NCI-H748 (cell line): ENCODE measurements around the gene DAG1.

Source experiments
- DNase-seq: peaks from one replicate; lab custom pipeline; 2025; ENCODE audit not compliant: unreplicated experiment; lab: John Stamatoyannopoulos, UW

DAG1 gene

DNA sequence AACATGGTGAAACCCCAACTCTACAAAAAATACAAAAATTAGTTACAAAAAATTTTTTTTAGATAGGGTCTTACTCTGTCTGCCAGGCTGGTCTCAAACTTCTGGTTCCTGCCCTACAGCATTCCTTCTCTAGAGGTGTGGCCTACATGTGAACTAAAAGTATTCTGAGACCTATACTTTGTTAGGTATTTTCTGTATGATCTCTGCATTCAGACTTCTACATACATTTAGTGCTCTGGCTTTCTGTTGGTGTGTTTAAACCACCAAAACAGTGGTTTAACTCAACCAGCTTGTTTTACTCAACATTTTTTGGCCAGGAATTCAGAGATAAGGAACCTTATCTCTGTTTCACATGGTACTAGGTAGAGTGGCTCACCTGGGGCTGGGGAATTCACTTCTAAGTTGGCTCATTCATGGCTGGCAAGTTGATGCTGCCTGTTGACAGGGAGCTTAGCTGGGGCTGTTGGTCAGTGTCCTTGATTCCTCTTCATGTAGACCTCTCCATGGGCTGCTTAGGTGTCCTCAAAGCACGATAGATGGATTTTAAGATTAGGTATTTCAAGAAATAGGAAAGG lies 42.8 kb downstream of the DAG1 start:
- DNase-seq, result no peak

DNA sequence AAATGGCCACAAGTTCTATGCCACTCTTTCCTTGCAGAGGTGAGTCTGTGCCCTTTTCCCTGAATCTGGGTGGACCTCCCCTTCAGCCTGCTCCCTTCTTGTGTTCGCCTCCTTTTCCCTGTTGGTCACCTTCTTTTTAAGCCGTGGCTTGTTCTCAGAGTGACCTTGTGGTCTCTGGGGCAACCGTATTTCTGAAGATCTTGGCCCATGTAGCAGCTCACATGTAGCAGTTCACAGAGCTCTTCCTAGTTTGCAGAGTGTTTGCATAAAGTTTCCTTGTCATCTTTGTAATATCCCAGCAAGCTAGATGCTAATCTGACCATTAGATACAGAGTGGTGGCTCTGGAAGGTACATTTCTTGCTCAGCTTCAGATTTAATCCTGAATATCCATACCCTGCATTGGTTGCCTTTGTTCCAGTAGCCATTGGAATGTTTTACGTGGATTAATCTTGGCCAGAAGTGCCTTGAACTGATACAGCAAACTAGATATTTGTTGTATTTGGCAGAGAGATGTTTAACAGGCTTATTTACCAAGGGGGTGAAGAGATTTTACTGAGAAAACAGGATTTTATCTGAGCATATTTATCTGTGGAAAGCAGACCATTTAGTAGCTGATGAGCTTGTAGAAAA lies 43.5 kb downstream of the DAG1 start:
- DNase-seq, result no peak

DNA sequence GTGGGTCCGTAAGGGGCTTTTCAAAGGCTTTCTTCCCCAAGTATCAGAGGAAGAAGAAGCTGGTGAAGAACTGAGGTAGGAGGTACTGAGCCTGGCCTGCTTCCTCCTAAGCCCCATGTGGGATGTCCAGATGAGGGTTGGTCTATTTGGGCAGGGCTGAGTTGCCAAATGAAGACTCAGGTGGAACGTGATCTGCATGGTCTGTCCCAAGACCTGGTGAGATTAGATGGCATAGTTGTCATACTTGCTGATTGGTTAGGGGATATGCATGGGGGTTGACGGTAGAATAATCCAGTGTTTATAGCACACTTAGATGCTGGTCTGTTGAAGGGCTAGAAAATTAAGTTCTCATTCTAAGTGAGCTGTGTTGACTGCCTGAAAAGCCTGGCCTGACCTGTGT lies 47.9 kb downstream of the DAG1 start:
- no peak for DNase-seq

DNA sequence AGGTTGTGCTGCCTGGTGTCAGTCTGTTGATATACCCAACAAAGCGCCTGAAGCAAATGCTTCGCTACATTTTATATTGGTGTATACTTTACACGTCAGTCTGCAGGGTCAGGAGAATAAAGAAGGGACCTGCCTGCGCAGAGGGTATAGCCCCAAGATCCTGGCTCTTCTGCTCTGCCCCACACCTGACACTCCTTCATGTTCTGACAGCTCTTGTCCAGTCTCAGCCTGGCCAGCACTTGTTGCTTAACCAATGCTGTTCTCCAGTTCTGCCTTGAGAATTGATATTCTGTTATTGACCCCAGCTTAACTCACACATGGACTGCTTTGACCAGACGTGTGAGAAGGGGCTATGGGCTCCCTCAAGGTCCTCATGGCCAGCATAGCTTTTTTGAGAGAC lies 48.4 kb downstream of the DAG1 start:
- DNase-seq, result no peak

DNA sequence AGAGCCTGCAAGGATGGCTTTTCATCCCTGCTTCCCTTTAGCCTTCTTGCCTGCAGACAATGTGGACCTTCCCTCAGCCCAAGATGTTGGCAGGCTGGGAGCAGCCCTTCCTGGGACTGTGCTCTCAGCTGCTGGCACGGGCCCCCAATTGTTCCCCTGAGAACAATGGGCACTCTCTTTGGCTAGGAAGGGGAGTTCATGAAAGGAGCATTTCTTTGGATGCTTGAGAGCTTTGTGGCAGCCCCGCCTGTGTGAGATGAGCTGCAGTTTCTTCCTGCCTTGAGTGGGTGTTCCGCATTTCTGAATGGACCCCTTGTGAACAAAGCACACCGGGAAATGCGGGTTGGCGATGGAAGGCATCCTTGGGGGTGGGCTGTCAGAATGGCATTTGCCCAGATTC lies 49.2 kb downstream of the DAG1 start:
- DNase-seq, result no peak

DNA sequence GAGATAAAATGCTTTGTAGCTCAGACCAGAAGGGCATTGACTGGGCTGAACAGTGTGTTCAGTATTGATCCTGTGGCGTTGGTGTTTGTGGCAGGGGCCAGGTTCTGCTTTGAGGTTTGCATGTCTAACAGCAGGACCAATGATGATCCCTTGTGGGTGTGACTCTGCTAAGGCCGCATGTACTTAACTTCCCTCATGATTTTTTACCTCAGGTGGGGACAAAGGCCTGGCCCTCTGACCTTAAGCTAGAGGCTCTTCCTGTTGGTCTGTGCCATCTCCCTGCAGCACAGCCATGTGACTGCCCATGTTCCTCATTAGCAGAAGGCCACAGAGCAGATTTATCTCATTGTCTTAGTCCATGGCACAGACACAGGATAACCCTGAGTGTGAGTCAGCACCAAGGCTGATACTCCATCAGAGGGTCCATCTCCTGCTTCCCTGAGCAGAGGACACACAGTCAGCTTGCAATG lies 49.9 kb downstream of the DAG1 start:
- DNase-seq, result no peak

DNA sequence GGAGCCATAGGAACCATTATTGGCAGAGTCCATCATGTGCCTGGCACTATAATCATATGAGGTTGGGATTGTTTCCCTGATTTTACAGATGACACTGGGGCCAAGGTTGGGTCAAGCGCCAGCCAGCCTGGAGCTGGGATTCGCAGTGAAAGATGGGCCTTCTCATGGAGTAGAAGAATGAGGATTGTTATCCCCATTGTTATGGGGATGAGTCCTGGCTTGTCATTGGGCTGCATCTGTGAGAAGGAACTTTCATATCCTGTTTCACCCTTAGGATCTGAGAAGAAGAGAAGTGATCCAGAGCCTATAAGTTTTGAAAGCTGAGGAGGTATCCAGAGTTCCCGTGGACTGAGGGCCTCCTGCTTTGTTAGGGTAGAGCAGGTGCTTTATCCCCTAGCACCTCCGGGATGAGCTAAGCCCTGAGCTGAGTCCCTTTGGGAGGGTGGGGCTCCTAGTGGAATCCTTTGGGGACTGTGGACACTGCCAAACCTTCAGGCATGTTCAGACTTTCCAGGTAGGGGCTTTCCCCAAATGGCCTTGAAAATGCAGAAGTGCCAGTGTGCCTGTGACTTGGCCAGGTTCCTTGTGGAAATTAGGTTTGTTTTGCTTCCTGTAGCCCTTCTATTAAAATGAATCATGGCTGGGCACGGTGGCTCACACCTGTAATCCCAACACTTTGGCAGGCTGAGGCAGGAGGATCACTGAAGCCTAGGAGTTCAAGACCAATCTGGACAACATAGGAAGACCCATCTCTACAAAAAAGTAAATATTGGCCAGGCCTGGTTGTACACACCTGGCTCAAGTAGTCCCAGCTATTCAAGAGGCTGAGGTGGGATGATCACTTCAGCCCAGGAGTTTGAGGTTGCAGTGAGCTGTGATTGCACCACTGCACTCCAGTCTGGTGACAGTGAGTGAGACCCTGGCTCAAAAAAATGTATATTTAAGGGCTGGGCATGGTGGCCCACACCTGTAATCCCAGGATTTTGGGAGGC lies 54.0 kb downstream of the DAG1 start:
- no peak for DNase-seq

DNA sequence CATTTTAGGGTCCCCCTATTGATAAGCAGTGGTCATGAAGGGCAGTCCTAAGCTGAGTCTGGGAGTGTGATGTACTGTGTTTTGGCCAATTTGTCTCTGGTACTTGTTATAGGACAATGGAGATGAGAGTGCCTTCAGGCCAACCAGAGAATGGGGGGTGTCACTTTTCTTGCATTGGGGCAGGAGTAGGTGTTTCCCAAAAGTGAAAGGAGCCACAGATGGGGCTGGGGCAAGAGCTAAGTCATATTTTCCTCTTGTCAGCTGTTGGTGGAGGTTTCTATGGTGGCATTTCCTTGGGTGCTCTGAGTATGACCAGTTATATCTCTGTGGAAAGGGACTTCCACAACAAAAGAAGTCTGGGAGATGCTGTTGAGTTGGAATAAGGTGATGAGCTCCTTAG lies 59.5 kb downstream of the DAG1 start:
- no peak for DNase-seq

DNA sequence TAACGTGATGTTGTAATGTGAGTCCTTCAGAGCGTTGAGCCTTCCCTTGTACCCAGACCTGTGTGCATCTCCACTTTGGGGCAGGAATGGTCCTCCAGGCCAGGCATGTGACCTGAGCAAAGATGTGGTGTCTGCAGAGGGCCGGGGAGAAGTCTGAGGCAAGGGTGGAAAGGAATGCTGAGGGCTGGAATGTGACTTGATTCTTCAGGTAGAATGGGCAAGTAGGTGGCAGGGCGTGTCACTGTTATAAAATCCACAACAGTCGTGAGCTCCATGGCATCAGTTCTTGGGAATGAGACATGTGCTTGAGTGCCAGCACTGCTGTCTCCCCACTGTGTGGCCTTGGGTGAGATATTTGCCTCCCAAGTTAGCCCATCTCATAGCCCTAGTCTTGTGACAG lies 60.2 kb downstream of the DAG1 start:
- no peak for DNase-seq

DNA sequence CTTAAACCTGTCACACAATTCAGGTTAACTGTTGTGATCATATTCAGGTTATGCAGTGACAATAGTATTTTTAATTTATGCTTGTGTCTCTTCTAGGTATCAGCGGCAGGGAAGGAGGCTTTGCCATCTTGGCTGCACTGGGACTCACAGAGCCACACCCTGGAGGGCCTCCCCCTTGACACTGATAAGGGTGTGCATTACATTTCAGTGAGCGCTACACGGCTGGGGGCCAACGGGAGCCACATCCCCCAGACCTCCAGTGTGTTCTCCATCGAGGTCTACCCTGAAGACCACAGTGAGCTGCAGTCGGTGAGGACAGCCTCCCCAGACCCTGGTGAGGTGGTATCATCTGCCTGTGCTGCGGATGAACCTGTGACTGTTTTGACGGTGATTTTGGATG lies 60.6 kb downstream of the DAG1 start:
- DNase-seq, result no peak

DNA sequence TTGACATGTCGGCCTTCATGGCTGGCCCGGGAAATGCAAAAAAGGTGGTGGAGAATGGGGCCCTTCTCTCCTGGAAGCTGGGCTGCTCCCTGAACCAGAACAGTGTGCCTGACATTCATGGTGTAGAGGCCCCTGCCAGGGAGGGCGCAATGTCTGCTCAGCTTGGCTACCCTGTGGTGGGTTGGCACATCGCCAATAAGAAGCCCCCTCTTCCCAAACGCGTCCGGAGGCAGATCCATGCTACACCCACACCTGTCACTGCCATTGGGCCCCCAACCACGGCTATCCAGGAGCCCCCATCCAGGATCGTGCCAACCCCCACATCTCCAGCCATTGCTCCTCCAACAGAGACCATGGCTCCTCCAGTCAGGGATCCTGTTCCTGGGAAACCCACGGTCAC lies 61.2 kb downstream of the DAG1 start:
- no peak for DNase-seq

DNA sequence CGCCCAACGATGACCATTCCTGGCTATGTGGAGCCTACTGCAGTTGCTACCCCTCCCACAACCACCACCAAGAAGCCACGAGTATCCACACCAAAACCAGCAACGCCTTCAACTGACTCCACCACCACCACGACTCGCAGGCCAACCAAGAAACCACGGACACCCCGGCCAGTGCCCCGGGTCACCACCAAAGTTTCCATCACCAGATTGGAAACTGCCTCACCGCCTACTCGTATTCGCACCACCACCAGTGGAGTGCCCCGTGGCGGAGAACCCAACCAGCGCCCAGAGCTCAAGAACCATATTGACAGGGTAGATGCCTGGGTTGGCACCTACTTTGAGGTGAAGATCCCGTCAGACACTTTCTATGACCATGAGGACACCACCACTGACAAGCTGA lies 61.6 kb downstream of the DAG1 start:
- DNase-seq, result no peak

DNA sequence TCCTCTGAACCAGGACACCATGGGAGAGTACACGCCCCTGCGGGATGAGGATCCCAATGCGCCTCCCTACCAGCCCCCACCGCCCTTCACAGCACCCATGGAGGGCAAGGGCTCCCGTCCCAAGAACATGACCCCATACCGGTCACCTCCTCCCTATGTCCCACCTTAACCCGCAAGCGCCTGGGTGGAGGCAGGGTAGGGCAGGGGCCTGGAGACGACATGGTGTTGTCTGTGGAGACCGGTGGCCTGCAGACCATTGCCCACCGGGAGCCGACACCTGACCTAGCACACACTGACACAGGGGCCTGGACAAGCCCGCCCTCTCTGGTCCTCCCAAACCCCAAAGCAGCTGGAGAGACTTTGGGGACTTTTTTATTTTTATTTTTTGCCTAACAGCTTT lies 63.0 kb downstream of the DAG1 start:
- DNase-seq, result no peak

DNA sequence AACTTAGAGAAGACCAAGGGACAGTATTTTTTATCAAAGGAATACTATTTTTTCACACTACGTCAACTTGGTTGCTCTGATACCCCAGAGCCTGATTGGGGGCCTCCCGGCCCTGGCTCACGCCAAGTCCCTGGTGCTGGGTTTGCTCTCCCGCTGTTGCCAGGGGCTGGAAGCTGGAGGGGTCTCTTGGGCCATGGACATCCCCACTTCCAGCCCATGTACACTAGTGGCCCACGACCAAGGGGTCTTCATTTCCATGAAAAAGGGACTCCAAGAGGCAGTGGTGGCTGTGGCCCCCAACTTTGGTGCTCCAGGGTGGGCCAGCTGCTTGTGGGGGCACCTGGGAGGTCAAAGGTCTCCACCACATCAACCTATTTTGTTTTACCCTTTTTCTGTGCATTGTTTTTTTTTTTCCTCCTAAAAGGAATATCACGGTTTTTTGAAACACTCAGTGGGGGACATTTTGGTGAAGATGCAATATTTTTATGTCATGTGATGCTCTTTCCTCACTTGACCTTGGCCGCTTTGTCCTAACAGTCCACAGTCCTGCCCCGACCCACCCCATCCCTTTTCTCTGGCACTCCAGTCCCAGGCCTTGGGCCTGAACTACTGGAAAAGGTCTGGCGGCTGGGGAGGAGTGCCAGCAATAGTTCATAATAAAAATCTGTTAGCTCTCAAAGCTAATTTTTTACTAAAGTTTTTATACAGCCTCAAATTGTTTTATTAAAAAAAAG lies 63.9 kb downstream of the DAG1 start:
- no peak for DNase-seq

DNA sequence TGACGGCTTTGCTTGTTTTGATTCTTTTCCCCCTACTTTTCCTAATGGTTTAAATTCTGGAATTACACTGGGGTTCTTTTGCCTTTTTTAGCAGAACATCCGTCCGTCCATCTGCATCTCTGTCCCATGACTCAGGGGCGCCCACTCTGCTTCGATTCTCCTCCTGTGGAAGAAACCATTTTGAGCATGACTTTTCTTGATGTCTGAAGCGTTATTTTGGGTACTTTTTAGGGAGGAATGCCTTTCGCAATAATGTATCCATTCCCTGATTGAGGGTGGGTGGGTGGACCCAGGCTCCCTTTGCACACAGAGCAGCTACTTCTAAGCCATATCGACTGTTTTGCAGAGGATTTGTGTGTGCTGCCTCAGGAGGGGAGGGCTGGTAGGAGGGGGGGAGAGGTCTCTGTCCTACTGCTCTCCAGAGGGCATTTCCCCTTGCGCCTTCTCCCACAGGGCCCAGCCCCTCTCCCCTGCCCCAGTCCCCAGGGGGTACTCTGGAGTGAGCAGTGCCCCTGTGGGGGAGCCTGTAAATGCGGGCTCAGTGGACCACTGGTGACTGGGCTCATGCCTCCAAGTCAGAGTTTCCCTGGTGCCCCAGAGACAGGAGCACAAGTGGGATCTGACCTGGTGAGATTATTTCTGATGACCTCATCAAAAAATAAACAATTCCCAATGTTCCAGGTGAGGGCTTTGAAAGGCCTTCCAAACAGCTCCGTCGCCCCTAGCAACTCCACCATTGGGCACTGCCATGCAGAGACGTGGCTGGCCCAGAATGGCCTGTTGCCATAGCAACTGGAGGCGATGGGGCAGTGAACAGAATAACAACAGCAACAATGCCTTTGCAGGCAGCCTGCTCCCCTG lies 64.7 kb downstream of the DAG1 start:
- DNase-seq, result peak; percentile 99

DNA sequence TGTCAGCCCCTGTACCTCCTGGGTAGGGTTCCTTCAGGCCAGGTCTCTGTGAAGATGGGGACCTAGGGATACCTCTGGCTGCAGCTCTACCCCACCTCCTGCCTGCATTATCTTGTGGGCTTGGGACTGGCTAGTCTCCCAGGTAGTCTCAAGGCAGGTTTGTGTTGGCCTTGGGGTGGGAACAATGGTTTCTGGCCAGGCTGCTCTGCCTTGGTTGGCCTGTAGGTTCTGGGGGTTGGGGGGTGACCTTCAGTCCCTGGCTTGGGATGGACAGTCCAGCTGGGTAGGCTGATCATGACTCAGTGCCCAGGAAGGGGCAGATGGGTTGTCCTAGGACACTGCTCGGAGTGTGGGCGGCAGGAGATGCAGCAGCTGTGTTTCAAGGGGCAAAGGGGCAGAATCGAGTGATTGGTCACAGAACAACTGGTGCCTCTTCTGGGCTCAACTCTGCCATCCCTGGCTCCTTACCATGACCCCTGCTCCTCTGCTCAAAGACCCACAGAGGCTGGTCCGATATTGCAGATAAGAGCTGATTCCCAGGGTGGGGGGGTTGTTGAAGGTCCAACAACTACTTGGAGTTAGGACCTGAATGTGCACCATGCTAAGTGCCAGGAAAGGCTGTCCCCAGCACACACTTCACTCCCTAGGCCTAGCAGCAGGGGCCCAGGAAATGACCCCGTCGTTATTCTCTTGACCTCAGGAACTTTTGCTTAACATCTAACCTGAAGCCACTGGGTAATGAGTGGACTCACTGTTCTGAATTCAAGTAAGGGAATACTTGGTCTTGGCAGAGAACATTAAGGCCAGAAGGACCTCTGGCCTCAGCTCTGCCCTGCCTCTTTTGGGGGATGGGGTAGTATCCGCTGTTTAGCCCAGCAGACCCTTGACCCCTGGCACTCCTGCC lies 66.2 kb downstream of the DAG1 start:
- DNase-seq, result no peak

DNA sequence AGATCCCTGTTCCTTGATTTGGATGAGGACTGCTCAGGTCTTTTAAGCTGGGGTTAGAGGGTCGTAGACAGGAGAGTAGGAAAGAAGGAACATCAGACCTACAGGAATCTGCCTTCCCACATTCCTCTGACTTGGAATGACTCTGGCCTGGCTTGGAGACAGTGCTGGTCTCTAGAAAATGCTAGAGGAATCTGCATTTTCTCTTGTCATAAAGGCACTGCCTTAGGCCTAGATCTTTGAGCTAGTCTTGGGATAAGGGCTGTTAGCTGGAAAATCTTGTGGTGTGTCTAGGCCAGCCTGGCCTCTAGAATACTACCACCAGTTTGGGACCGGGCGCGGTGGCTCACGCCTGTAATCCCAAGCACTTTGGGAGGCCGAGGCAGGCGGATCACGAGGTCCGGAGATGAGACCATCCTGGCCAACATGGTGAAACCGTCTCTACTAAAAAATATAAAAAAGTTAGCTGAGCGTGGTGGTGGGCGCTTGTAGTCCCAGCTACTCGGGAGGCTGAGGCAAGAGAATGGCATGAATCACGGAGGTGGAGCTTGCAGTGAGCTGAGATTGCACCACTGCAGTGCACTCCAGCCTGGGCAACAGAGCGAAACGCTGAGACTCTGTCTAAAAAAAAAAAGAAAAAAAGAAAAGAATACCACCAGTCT lies 66.9 kb downstream of the DAG1 start:
- DNase-seq, result no peak

DNA sequence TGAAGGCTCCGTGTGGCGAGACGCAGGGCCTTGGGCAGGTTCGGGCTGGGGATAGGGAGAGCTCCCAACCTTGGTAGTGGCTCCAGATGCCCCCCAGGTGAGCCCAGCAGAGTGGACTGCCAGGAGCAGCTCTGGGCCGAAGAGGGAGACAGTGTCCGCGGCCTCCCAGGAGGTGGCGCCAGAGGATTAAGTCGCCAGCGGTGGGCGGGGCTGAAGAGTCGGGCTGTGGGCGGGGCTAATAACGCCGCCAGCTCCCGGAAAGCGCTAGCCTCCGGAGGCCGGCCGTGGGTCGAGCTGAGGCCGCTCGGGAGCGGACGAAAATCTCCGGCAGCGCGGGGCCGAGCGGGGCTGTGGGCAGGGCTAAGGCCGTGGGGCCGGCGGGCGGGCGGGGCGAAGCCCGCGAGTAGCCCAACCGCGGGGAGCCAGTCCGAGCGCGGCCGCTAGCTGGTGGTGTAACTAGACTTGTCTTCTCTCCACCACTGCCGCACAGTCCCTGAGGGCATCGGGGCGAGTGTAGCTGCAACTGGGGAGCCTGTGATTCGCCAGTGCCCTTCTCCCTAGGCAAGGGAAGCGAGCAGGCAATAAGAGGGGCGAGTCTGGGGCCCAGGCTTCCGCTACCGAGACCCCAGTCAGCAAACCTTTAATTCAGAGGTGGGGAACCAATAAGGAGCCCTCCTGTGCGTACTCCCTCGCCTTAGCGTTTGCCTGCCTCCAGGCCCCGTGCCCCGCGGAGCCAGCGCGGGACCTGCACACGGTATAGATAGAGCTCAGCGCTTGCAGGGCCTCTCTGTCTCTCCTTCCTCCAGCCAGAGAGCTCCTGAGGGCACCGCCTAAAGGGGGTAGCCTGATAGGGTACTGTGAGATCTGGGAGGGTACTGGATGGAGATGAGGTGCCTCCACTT lies 69.8 kb downstream of the DAG1 start:
- peak; percentile 89 for DNase-seq
